H1 (cell line): Measurements from ENCODE around the gene NOC2L. TPM values are rescaled to one million over a fixed set of nuclear protein-coding genes. Genes with fewer than 3 reads are reported as not detected.

Source experiments
- CTCF ChIA-PET: fragments of 300-600 bp; sonication (Branson Sonifier 250); formaldehyde crosslinking; loops from one replicate; lab custom pipeline; 2021; ENCODE audit not compliant: partially characterized antibody; lab: Charles Lee
- POLR2A ChIA-PET: fragments of 300-600 bp; sonication (Branson Sonifier 250); formaldehyde crosslinking; loops from one replicate; lab custom pipeline; 2021; ENCODE audit warnings: inconsistent platforms; ENCODE audit not compliant: partially characterized antibody; lab: Charles Lee
- DNase-seq, 2 experiments: peaks; one replicate each; pipeline versions ENCODE4 v3.0.0 to v3.0.0-alpha.2; 2010 to 2022; ENCODE audit warnings: low spot score in 2 of 2, low read depth in 1 of 2, mixed read lengths in 1 of 2
- FAIRE-seq: peaks from 2 replicates; lab custom pipeline; 2011; peaks lifted over from hg19 to GRCh38; lab: Jason Lieb, UNC
- H2AFZ ChIP-seq: 2 replicates; pipeline ENCODE4 v1.8.1; 2012; ENCODE audit warnings: low read length, inconsistent platforms
- H2AK5ac ChIP-seq: 2 replicates; pipeline ENCODE4 v1.6.1; 2013; ENCODE audit warnings: low read depth, low read length
- H2BK120ac ChIP-seq: replicated peaks from 2 replicates; pipeline ENCODE3; 2013; ENCODE audit warnings: low read depth, low read length, inconsistent platforms
- H2BK12ac ChIP-seq: 2 replicates; pipeline ENCODE4 v1.6.1; 2013; ENCODE audit warnings: low read depth, low read length
- H2BK15ac ChIP-seq: 2 replicates; pipeline ENCODE4 v1.6.1; 2013; ENCODE audit warnings: low read length
- H2BK20ac ChIP-seq: 2 replicates; pipeline ENCODE4 v1.6.1; 2013; ENCODE audit warnings: low read length
- H2BK5ac ChIP-seq: 2 replicates; pipeline ENCODE4 v1.6.1; 2013; ENCODE audit warnings: low read depth, low read length
- H3K14ac ChIP-seq: 2 replicates; pipeline ENCODE4 v1.6.1; 2013; ENCODE audit warnings: inconsistent platforms; ENCODE audit not compliant: insufficient read length
- H3K18ac ChIP-seq: 2 replicates; pipeline ENCODE4 v1.6.1; 2013; ENCODE audit warnings: low read length; ENCODE audit errors: extremely low read depth
- H3K23ac ChIP-seq: 2 replicates; pipeline ENCODE4 v1.6.1; 2013; ENCODE audit warnings: inconsistent platforms; ENCODE audit not compliant: insufficient read length
- H3K23me2 ChIP-seq: 2 replicates; pipeline ENCODE4 v1.6.1; 2013; ENCODE audit warnings: low read depth, low read length
- H3K27ac ChIP-seq: 2 replicates; pipeline ENCODE4 v1.6.1; 2011; ENCODE audit warnings: low read depth, low read length, inconsistent platforms
- H3K27me3 ChIP-seq, 4 experiments: replicated peaks in 1 of 4; 1 replicate in 1 of 4; 2 replicates in 3 of 4; pipeline versions ENCODE4 v1.6.1 to v1.8.1; 2011 to 2013; ENCODE audit warnings: low read length in 3 of 4, mild to moderate bottlenecking in 3 of 4, inconsistent platforms in 2 of 4, mixed read lengths in 2 of 4, moderate library complexity in 1 of 4; ENCODE audit not compliant: control insufficient read depth in 3 of 4, insufficient read depth in 3 of 4; ENCODE audit errors: extremely low read depth in 1 of 4
- H3K36me3 ChIP-seq, 4 experiments: 2 replicates each; pipeline versions ENCODE4 v1.6.1 to v1.8.1; 2011 to 2013; ENCODE audit warnings: mild to moderate bottlenecking in 4 of 4, low read length in 3 of 4, moderate library complexity in 2 of 4, control low read depth in 1 of 4, inconsistent platforms in 1 of 4; ENCODE audit not compliant: insufficient read depth in 4 of 4, control insufficient read depth in 2 of 4
- H3K4ac ChIP-seq: replicated peaks from 2 replicates; pipeline ENCODE3; 2013; ENCODE audit warnings: low read length, low read depth, mixed read lengths, inconsistent platforms; ENCODE audit not compliant: insufficient read length
- H3K4me1 ChIP-seq, 4 experiments: replicated peaks in 1 of 4; 1 replicate in 1 of 4; 2 replicates in 3 of 4; pipeline versions ENCODE4 v1.6.1 to v1.8.1; 2011 to 2013; ENCODE audit warnings: low read length in 3 of 4, inconsistent platforms in 2 of 4, mixed read lengths in 1 of 4; ENCODE audit not compliant: insufficient read depth in 4 of 4, control insufficient read depth in 3 of 4
- H3K4me2 ChIP-seq, 2 experiments: 2 replicates each; pipeline versions ENCODE4 v1.6.1 to v1.8.1; 2011 to 2013; ENCODE audit warnings: low read depth in 2 of 2, low read length in 2 of 2, control low read depth in 1 of 2, inconsistent platforms in 1 of 2, mild to moderate bottlenecking in 1 of 2; ENCODE audit not compliant: insufficient read depth in 1 of 2
- H3K4me3 ChIP-seq, 4 experiments: fragments of 200-600, 300-600 bp in 1 of 4; sonication (generic), shearing (Covaris generic), sonication (Bioruptor Twin) in 1 of 4; 2 replicates each; pipeline versions ENCODE4 v1.5.1 to v1.8.1; 2011 to 2016; ENCODE audit warnings: low read length in 4 of 4, low read depth in 3 of 4, control low read depth in 2 of 4, inconsistent platforms in 2 of 4, mild to moderate bottlenecking in 2 of 4, mixed read lengths in 1 of 4, moderate library complexity in 1 of 4; ENCODE audit not compliant: insufficient read depth in 2 of 4; ENCODE audit errors: extremely low read depth in 1 of 4
- H3K56ac ChIP-seq: replicated peaks from 2 replicates; pipeline ENCODE3; 2013; ENCODE audit warnings: low read depth, mild to moderate bottlenecking, mixed read lengths, low read length, inconsistent platforms; ENCODE audit not compliant: insufficient read length
- H3K79me1 ChIP-seq: 2 replicates; pipeline ENCODE4 v1.6.1; 2013; ENCODE audit warnings: low read depth, low read length, control low read depth
- H3K79me2 ChIP-seq, 2 experiments: 2 replicates each; pipeline versions ENCODE4 v1.6.1 to v1.8.1; 2012 to 2013; ENCODE audit warnings: low read length in 2 of 2, mild to moderate bottlenecking in 2 of 2, inconsistent platforms in 1 of 2; ENCODE audit not compliant: insufficient read depth in 2 of 2, control insufficient read depth in 1 of 2
- H3K9ac ChIP-seq, 4 experiments: replicated peaks in 1 of 4; 1 replicate in 1 of 4; 2 replicates in 3 of 4; pipeline versions ENCODE4 v1.6.1 to v1.8.1; 2011 to 2013; ENCODE audit warnings: low read depth in 3 of 4, low read length in 3 of 4, control low read depth in 2 of 4, mild to moderate bottlenecking in 2 of 4, moderate library complexity in 2 of 4, inconsistent platforms in 1 of 4; ENCODE audit errors: extremely low read depth in 1 of 4
- H3K9me3 ChIP-seq, 2 experiments: 2 replicates each; pipeline versions ENCODE4 v1.6.1 to v1.8.1; 2012 to 2013; ENCODE audit warnings: mild to moderate bottlenecking in 2 of 2, moderate library complexity in 2 of 2, control low read depth in 1 of 2, inconsistent platforms in 1 of 2, low read depth in 1 of 2, low read length in 1 of 2, mixed read lengths in 1 of 2; ENCODE audit not compliant: insufficient read depth in 2 of 2
- H4K20me1 ChIP-seq, 2 experiments: replicated peaks in 1 of 2; 2 replicates each; pipeline versions ENCODE3 to v1.8.1; 2011 to 2013; ENCODE audit warnings: inconsistent platforms in 2 of 2, low read length in 2 of 2, mild to moderate bottlenecking in 1 of 2; ENCODE audit not compliant: insufficient read depth in 2 of 2, control insufficient read depth in 1 of 2
- H4K5ac ChIP-seq: 2 replicates; pipeline ENCODE4 v1.6.1; 2013; ENCODE audit warnings: low read length, low read depth, mixed read lengths, inconsistent platforms; ENCODE audit not compliant: insufficient read length
- H4K8ac ChIP-seq: 2 replicates; pipeline ENCODE4 v1.8.0; 2013; ENCODE audit warnings: mild to moderate bottlenecking, moderate library complexity, low read length, inconsistent platforms; ENCODE audit not compliant: insufficient read depth; ENCODE audit errors: extremely low read depth
- H4K91ac ChIP-seq: replicated peaks from 2 replicates; pipeline ENCODE3; 2013; ENCODE audit warnings: low read length, mixed read lengths, inconsistent platforms; ENCODE audit not compliant: insufficient read length
- ASH2L ChIP-seq: fragments of 200-600, 300-600 bp; sonication (generic); IDR thresholded peaks from one replicate; pipeline ENCODE4 v1.7.1; 2017; ENCODE audit warnings: low read length
- BACH1 ChIP-seq: IDR thresholded peaks from 2 replicates; pipeline ENCODE4 v1.6.1; 2012; ENCODE audit warnings: low read length, improper control_type of control experiment
- CEBPB ChIP-seq: IDR thresholded peaks from 2 replicates; pipeline ENCODE4 v1.6.1; 2012; ENCODE audit warnings: low read depth, low read length
- GABPA ChIP-seq: IDR thresholded peaks from 2 replicates; pipeline ENCODE4 v1.6.1; 2011; ENCODE audit warnings: mild to moderate bottlenecking, low read length, moderate library complexity, borderline replicate concordance; ENCODE audit not compliant: insufficient read depth
- GTF2F1 ChIP-seq: IDR thresholded peaks from 2 replicates; pipeline ENCODE4 v1.6.1; 2012; ENCODE audit warnings: low read depth, low read length, improper control_type of control experiment, borderline replicate concordance
- HDAC2 ChIP-seq, 2 experiments: fragments of 300-600 bp in 1 of 2; sonication (generic) in 1 of 2; IDR thresholded peaks; 2 replicates each; pipeline ENCODE4 v1.6.1; 2011 to 2012; ENCODE audit warnings: low read depth in 2 of 2, low read length in 2 of 2, mild to moderate bottlenecking in 2 of 2, moderate library complexity in 2 of 2, borderline replicate concordance in 1 of 2, inconsistent platforms in 1 of 2
- HDAC6 ChIP-seq: IDR thresholded peaks from one replicate; pipeline ENCODE4 v1.7.1; 2012; ENCODE audit warnings: low read depth, mild to moderate bottlenecking, inconsistent platforms, low read length, moderate library complexity
- JUN ChIP-seq: IDR thresholded peaks from 2 replicates; pipeline ENCODE4 v1.6.1; 2011; ENCODE audit warnings: low read depth, mild to moderate bottlenecking, improper control_type of control experiment, low read length
- KDM5A ChIP-seq: fragments of 200-600 bp; IDR thresholded peaks from 2 replicates; pipeline ENCODE4 v1.7.1; 2012; ENCODE audit warnings: mild to moderate bottlenecking, low read length, inconsistent platforms, mixed read lengths
- MAFK ChIP-seq: IDR thresholded peaks from 2 replicates; pipeline ENCODE4 v1.6.1; 2012; ENCODE audit warnings: low read depth, mild to moderate bottlenecking, improper control_type of control experiment, low read length
- SAP30 ChIP-seq: fragments of 300-600 bp; sonication (generic); IDR thresholded peaks from 2 replicates; pipeline ENCODE4 v1.7.1; 2012; ENCODE audit warnings: low read length, moderate library complexity, mild to moderate bottlenecking, inconsistent platforms; ENCODE audit not compliant: insufficient read depth, insufficient replicate concordance
- YY1 ChIP-seq: IDR thresholded peaks from 2 replicates; pipeline ENCODE4 v1.6.1; 2011; ENCODE audit warnings: low read depth, mild to moderate bottlenecking, low read length
- WGBS, 2 experiments: shearing (Covaris generic) in 1 of 2; methylation state at CpG; one replicate each; pipeline versions ENCODE4 v1.1.6 to v1.1.7; 2013 to 2015; ENCODE audit warnings: low lambda C conversion rate in 2 of 2, mixed read lengths in 2 of 2, inconsistent platforms in 1 of 2, low coverage in 1 of 2, missing lambda C conversion rate in 1 of 2; ENCODE audit not compliant: insufficient replicate concordance in 2 of 2, insufficient coverage in 1 of 2, insufficient read length in 1 of 2; ENCODE audit errors: extremely low coverage in 1 of 2, missing lambda C conversion rate in 1 of 2; 5-methylcytosine and 5-hydroxymethylcytosine counted together
- polyA plus RNA-seq, 7 experiments: library from polyadenylated mRNA; depleted of rRNA in 3 of 7; stranded (reverse) in 5 of 7; unstranded in 2 of 7; fragments of >200 nt in 5 of 7; fragments of 200-250 nt in 2 of 7; gene quantifications; 1 replicate in 5 of 7; 2 replicates in 1 of 7; 4 replicates in 1 of 7; pipeline versions ENCODE4 v1.2.1 to v1.2.3, GENCODE V29; 2011 to 2013; ENCODE audit warnings: missing spikeins in 2 of 7, mixed read lengths in 2 of 7
- total RNA-seq: library from RNA; stranded (reverse); fragmentation: NEBNext Ultra II Directional; extraction: Animal tissue kit (Norgen Biotek cat#: 25700); gene quantifications from 2 replicates; pipeline ENCODE4 v1.2.1, GENCODE V29; 2021
- TF ChIP-seq, protein P1 (sequence below): IDR thresholded peaks from 2 replicates; pipeline ENCODE4 v1.6.1; 2011; ENCODE audit warnings: low read depth, mild to moderate bottlenecking, low read length; ENCODE audit not compliant: insufficient read depth

Gene NOC2L
- total and polyA plus RNA-seq, 2 of the 8 experiments (the other 6 are each of a cell fraction or from before 2014, with no cell fraction given): 74.7 to 130 TPM

GRCh38 chr1:899636-900317 lies 59.3 kb downstream of the NOC2L start:
- no peak overlapping the region for H2BK20ac ChIP-seq
- H4K8ac ChIP-seq: no peak overlapping the region
- H3K4me3 ChIP-seq: no peak overlapping the region
- no peaks in the 10 kb centered on the region for H4K20me1 ChIP-seq
- no peak overlapping the region for H3K27ac ChIP-seq
- H3K18ac ChIP-seq: no peak overlapping the region
- no peak overlapping the region for H4K91ac ChIP-seq
- no peak overlapping the region for H4K5ac ChIP-seq
- no peak overlapping the region for H3K14ac ChIP-seq
- WGBS, 2 experiments: 81% methylated on average over 8 of the region's 8 CpGs; no CpG with 5 or more reads in 1 of the 2 experiments
- FAIRE-seq (no peak), DNase-seq (no peak)
- H2AK5ac ChIP-seq: no peak overlapping the region
- ChIA-PET POLR2A (no interaction called here), CTCF (no interaction called here)
- peaks cover 0 to 5% (median 0%) of the 10 kb centered on the region in 4 experiments; a peak in 1 of 7 replicates for H3K4me1 ChIP-seq
- H3K56ac ChIP-seq: no peak overlapping the region
- no peaks in the 10 kb centered on the region for H3K79me1 ChIP-seq
- no peaks in the 10 kb centered on the region for H3K23me2 ChIP-seq
- no peaks in the 10 kb centered on the region for H3K36me3 ChIP-seq
- H3K79me2 ChIP-seq: no peaks in the 10 kb centered on the region
- H3K4me2 ChIP-seq: no peak overlapping the region
- H2BK5ac ChIP-seq: no peak overlapping the region
- H3K9ac ChIP-seq: no peak overlapping the region
- H2BK12ac ChIP-seq: no peak overlapping the region
- no peak overlapping the region for H3K4ac ChIP-seq
- no peaks in the 10 kb centered on the region for H3K9me3 ChIP-seq
- H2BK120ac ChIP-seq: no peak overlapping the region
- no peak for TF ChIP-seq BACH1
- no peak for TF ChIP-seq CEBPB
- TF ChIP-seq KDM5A: no peak
- TF ChIP-seq GTF2F1: no peak
- TF ChIP-seq JUN: no peak
- TF ChIP-seq HDAC6: no peak
- TF ChIP-seq GABPA: no peak
- no peak for TF ChIP-seq ASH2L
- TF ChIP-seq SAP30: no peak
- TF ChIP-seq, protein P1, sequence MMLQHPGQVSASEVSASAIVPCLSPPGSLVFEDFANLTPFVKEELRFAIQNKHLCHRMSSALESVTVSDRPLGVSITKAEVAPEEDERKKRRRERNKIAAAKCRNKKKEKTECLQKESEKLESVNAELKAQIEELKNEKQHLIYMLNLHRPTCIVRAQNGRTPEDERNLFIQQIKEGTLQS: no peak
- TF ChIP-seq MAFK: no peak
- TF ChIP-seq YY1: no peak
- TF ChIP-seq HDAC2 (IDR thresholded peaks at IDR 0.05; ENCODE audit: borderline replicate concordance in 1 of 2, low read depth in 2 of 2, low read length in 2 of 2): no peak
- no peak overlapping the region for H2BK15ac ChIP-seq
- H2AFZ ChIP-seq: no peak overlapping the region
- H3K27me3 ChIP-seq: peaks cover 8 to 15% (median 13%) of the 10 kb centered on the region in 4 experiments
- H3K23ac ChIP-seq: no peak overlapping the region
